ENCODE measurements around the gene KRT75. TPM values are rescaled to one million over a fixed set of nuclear protein-coding genes. Genes with fewer than 3 reads are reported as not detected.

Gene KRT75
- total and polyA plus RNA-seq, 2 experiments from 2014 or later: not detected

DNA sequence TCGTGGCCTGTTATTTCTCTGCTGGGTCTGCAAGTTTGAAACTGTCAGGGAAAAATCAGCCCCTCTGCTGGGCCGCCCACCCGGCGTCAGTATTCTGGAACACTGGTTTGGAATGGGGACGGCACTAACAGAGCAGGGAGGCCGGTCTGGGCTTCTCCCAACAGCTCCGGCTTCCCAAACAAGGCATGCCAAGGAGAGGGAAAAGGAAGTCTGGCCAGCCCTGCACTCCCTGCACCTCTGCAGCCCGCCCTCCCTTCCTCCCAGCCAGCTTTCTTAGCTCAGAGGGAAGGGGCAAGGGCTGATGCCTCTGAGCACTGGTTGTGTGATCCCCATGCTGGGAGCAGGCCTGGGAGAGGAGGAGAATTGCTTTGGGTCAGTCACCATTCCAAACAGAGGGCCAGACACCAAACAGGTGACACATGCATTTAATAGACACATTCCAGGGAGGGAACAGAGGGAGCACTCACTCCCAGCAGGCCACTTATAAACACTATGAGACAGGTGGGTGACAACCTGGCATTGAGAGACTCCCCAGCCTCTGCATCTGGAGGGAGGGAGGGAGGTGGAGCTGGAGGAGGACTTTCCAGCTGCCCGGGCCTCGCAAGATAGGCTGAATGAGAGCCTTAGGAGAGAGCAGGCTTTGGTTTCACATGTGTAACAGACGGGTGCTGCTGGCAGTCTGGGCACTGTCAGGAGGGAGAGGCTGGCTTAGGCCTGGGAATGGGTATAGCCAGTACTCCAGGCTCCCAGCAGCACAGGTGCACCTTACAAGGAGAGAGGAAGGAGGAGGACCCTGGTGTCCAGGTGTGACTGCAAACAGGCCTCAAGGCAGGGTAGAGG lies 10.3 kb downstream of the KRT75 start:
- Histone ChIP-seq H3K27ac (no peak overlapping the region), H3K4me1 (ENCODE audit: low read depth) (no peaks in the 10 kb centered on the region), H3K4me3 (no peak overlapping the region), H3K36me3 (no peaks in the 10 kb centered on the region), H3K27me3 (peaks cover 15% of the 10 kb centered on the region), H3K9me3 (ENCODE audit: low read depth) (no peaks in the 10 kb centered on the region)
- peak in 1 of 2 donors; percentile 35 for DNase-seq (ENCODE audit: low read depth in 1 of 2, low spot score in 1 of 2)
- no peak for TF ChIP-seq CTCF (IDR thresholded peaks at IDR 0.05; ENCODE audit: low read depth, low read length)

GRCh38 chr12:52423035-52423434 lies 11.1 kb downstream of the KRT75 start:
- TF ChIP-seq CTCF (IDR thresholded peaks at IDR 0.05; ENCODE audit: low read depth, low read length): no peak
- H3K27me3 ChIP-seq: peaks cover 12% of the 10 kb centered on the region
- H3K27ac ChIP-seq: no peak overlapping the region
- DNase-seq (ENCODE audit: low read depth in 1 of 2, low spot score in 1 of 2): peak in 1 of 2 donors; percentile 63
- H3K4me1 ChIP-seq (ENCODE audit: low read depth): no peaks in the 10 kb centered on the region
- no peak overlapping the region for H3K4me3 ChIP-seq
- no peaks in the 10 kb centered on the region for H3K36me3 ChIP-seq
- no peaks in the 10 kb centered on the region for H3K9me3 ChIP-seq (ENCODE audit: low read depth)

DNA sequence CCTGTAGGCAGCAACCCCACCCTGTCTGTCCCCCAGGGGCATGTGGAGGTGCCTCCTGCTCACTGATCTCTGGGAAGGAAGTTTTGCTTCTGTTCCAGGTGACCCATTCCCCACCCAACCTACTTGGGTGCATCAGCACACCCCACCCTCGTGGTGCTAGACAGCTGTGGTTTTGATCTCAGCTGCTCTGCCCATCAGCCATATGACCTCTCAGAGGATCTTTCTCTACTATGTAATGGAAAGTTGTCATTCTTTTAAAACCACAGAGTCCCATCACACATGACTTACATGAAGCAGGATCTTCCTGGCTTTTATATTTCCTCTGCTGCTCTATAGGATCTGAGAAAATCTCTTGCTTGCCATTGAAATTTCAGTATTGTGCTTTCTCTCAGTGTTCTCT lies 14.5 kb downstream of the KRT75 start:
- no peak for TF ChIP-seq CTCF (IDR thresholded peaks at IDR 0.05; ENCODE audit: low read depth, low read length)
- Histone ChIP-seq H3K4me1 (ENCODE audit: low read depth) (no peaks in the 10 kb centered on the region), H3K4me3 (no peak overlapping the region), H3K9me3 (ENCODE audit: low read depth) (no peaks in the 10 kb centered on the region), H3K27me3 (peaks cover 12% of the 10 kb centered on the region), H3K36me3 (no peaks in the 10 kb centered on the region), H3K27ac (no peak overlapping the region)
- DNase-seq (ENCODE audit: low read depth in 1 of 2, low spot score in 1 of 2): peak in 1 of 2 donors; percentile 12

DNA sequence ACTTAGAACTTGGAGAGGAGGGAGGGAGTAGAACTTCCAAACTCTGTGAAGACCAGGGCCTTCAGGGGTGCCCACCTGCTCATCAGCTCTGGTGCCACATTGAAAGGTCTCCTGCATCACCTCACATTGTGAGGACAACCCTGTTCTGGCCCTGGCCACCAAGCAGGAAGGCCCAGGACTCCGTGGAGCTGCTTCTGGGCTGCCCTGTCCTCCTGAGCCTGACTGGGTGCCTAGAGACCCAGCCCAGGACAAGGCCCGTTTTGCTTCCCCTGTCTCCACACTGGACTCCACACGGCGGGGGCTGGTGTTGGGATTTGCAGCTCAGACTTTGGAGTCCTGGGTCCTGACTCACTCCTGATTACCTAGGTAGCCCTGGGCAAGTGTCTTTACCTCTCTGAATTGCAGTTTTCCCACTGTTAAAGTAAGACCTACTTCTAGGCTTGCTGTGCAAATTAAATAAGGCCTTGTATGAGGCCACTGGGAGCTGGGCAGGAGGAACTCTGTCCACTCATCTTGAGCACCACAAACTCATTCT lies 15.5 kb downstream of the KRT75 start:
- Histone ChIP-seq H3K4me1 (ENCODE audit: low read depth) (no peaks in the 10 kb centered on the region), H3K4me3 (no peak overlapping the region), H3K36me3 (no peaks in the 10 kb centered on the region), H3K27ac (no peak overlapping the region), H3K27me3 (peaks cover 12% of the 10 kb centered on the region), H3K9me3 (ENCODE audit: low read depth) (no peaks in the 10 kb centered on the region)
- DNase-seq (ENCODE audit: low read depth in 1 of 2, low spot score in 1 of 2): no peak
- TF ChIP-seq CTCF (IDR thresholded peaks at IDR 0.05; ENCODE audit: low read depth, low read length): no peak

DNA sequence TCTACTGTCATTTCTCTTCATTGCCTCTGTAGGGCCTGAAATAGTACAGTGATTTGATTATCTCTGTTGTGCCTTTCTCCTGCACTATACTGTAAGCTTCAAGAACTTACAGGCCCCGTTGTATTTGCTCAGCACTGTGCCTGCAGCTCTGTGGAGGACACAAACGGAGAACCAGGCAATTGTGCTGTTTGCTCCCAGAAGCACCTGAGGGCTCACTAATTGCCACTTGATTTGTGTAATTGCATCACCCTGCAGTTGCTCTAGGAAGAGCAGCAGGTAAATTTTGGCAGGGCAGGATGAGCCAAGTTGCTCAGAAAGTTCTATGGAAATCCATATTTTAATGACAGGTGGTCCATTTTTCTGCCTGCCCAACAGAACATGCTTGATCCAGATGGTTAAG lies 16.4 kb downstream of the KRT75 start:
- Histone ChIP-seq H3K27ac (no peak overlapping the region), H3K4me3 (no peak overlapping the region), H3K27me3 (peaks cover 21% of the 10 kb centered on the region), H3K9me3 (ENCODE audit: low read depth) (no peaks in the 10 kb centered on the region), H3K4me1 (ENCODE audit: low read depth) (no peaks in the 10 kb centered on the region), H3K36me3 (no peaks in the 10 kb centered on the region)
- no peak for DNase-seq (ENCODE audit: low read depth in 1 of 2, low spot score in 1 of 2)
- TF ChIP-seq CTCF (IDR thresholded peaks at IDR 0.05; ENCODE audit: low read depth, low read length): no peak
